Subcutaneous adipose tissue (tissue), 4 donors: ENCODE results near the gene MYL11. TPM values are rescaled to one million over a fixed set of nuclear protein-coding genes. Genes with fewer than 3 reads are reported as not detected.

Experiments
- CTCF ChIP-seq: fragments of 450-650 bp; IDR thresholded peaks from one replicate; pipeline ENCODE4 v1.5.1; 2016; ENCODE audit warnings: low read depth, mild to moderate bottlenecking, control low read depth, antibody characterized with exemption, moderate library complexity
- total RNA-seq, 4 donors: library from RNA; depleted of rRNA; stranded (reverse); fragments of >200 nt; gene quantifications; one replicate each; pipeline ENCODE4 v1.1.0, GENCODE V29; 2016

MYL11 gene
- total RNA-seq, 4 donors from 2014 or later = not detected

DNA sequence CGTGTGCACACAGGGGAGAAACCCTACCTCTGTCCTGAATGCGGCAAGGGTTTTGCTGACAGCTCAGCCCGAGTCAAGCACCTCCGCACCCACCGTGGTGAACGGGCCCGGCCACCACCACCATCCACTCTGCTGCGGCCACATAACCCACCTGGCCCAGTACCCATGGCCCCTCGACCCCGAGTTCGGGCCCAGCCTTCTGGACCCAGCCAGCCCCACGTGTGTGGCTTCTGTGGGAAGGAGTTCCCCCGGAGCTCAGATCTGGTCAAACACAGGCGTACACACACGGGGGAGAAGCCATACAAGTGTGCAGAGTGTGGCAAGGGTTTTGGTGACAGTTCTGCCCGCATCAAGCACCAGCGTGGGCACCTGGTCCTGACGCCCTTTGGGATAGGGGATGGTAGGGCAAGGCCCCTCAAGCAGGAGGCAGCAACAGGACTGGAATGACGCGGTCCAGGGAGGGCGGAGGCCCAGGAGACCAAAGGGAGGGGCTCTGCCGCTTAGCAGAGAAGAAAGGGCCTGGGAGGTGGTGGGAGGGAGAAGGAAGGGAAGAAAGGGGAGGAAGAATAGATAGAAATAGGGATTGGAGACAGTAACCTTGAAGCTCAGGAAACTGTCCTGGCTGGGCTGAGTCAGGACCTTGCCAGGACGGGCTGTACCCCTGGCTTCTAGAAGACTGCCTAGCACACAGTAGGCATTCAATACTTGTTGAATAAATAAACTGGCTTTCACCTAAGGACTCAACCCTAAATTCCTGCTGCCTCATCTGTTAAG lies 24.2 kb downstream of the MYL11 start:
- no peak for TF ChIP-seq CTCF

GRCh38 chr16:30399435-30400186 lies 25.0 kb downstream of the MYL11 start:
- no peak for TF ChIP-seq CTCF

DNA sequence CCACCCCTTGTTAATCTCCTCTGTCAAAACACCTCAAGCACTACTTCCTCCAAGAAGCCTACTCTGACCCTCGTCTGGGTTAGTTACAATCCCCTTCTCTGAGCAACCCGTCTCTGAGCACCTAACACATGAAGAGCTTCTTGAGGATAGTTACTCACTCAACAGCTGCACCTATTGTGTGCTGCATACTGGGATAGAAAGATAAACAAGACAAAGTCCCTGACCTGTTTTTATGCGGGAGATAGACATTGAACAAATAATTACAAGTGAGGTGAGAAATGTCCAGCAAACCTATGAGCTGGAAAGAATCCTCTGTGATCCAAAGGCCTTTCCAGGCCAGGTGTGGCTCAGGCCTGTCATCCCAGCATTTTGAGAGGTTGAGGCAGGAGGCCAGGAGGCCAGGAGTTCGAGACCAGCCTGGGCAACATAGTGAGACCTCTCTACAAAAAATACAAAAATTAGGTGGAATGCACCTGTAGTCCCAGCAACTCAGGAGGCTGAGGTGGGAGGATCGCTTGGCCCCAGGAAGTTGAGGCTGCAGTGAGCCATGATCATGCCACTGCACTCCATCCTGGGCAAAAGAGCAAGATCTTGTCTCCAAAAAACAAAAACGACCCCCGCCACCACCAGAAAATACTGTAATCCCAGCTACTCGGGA lies 27.3 kb downstream of the MYL11 start:
- TF ChIP-seq CTCF = no peak

DNA sequence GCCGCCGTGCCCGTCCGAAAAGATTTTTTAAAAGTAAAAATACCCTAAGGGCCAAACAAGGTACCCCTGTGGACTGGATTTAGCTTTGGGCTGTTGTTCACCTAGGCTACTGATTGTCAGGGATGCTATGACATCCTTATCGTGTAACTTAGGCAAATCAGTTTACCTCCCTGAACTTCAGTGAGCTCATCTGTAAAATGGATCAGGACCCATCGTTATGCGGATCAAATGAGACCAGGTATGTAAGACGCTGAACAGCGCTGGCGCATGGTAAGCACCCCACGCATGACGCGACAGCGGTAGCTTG lies 32.1 kb downstream of the MYL11 start:
- no peak for TF ChIP-seq CTCF

- no peak for TF ChIP-seq CTCF
These were observed 32.7 kb downstream of the MYL11 start, which contains the start of gene ZNF771 for GRCh38 chr16:30407102-30407803. Gene ZNF771 (plus strand): TSS chr16:30407606. CDS start chr16:30408054, 448 bp downstream.

GRCh38 chr16:30407804-30408534 lies 33.4 kb downstream of the MYL11 start:
- no peak for TF ChIP-seq CTCF
